Fibroblast of skin of left quadriceps (primary cell): ENCODE results near the gene AGK.
"Not testable (repeated sequence)": the region's sequence is repeated elsewhere in the genome, so short reads cannot be mapped to it uniquely, and the experiment has no call there.

Experiments
- DNase-seq, 2 experiments: peaks; one replicate each; pipeline ENCODE4 v3.0.0-alpha.2; 2013; ENCODE audit warnings: low read depth in 2 of 2

AGK gene

DNA sequence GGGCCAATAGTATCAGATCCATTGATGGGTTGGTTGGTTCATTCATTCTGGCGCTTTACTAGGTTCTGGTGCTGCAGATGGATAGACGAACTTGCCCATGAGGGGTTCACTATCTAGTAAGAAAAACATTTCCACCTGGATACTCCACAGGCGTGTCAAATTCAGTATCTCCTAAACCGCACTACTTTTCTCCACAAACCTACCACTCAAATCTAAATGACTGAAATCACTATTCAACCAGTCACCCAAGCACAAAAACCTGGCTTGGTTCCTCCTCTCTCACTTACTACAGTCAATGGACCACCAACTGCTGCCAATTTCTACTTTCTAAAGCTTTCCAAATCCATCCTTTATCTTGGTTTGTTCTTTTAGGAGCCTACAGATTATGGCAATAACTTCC is 572 bp downstream of the AGK start:
- no peak for DNase-seq

DNA sequence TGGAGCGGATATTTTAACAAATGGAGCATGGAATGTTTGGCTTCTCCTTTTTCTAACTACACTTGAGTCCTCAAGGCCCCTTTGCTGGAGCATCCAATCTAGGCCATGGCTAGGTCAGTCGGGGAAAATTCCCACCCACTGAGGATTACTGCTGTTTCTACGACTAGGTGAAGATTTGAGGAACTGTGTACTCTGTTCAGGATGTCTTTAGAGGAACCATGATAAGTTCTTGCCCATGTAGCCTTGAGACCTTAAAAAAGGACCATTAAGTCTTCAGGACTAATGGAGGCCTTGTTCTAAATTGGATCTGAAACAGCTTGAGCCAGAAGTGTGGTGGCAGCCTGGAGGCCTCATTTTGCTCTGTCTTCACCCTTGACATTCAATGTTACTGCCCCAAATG is 6.2 kb downstream of the AGK start:
- DNase-seq = no peak

DNA sequence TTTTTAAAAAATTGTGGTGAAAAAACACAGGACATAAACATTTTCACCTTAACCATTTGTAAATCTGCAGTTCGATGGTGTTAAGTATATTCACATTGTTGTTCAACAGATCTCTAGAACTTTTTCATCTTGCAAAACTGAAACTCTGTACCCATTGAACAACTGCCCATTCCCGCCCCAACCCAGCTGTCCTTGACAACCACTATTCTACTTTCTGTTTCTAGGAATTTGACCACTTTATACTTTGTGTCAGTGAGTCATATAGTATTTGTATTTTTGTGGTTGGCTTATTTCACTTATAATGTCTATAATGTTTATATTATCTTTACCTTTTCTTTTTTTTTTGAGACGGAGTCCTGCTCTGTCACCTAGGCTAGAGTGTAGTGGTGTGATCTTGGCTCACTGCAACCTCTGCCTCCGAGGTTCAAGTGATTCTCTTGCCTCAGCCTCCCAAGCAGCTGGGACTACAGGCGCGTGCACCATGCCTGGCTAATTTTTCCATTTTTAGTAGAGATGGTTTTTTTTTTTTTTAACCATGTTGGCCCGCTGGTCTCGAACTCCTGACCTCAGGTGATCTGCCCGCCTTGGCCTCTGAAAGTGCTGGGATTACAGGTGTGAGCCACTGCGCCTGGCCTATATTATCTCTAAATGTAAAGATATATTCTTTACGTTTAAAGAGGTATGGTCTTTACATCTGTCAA is 6.8 kb downstream of the AGK start:
- not testable (repeated sequence) for DNase-seq

DNA sequence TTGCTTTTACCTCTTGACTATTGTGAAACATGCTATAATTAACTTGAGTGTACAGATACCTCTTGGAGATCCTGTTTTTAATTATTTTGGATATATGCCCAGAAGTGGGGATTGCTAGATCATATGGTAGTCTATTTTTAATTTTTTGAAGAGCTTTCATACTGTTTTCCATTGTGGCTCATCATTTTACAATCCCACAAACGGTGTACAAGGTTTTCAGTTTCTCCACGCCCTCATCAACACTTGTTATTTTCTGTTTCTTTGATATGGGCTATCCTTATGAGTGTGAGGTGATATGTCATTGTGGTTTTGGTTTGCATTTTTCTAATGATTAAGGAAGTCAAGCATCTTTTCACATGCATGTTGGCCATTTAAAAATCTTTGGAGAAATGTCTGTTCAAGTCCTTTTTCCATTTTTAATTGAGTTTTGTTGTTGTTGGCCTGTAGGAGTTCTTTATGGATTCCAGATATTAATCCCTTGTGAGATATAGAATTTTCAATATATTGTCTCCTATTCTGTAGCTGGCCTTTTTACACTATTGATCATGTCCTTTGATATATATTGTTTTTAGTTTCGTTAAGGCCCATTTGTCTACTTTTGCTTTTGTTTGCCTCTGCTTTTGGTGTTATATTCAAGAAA is 7.5 kb downstream of the AGK start:
- peak; percentile 55 to 57 for DNase-seq

DNA sequence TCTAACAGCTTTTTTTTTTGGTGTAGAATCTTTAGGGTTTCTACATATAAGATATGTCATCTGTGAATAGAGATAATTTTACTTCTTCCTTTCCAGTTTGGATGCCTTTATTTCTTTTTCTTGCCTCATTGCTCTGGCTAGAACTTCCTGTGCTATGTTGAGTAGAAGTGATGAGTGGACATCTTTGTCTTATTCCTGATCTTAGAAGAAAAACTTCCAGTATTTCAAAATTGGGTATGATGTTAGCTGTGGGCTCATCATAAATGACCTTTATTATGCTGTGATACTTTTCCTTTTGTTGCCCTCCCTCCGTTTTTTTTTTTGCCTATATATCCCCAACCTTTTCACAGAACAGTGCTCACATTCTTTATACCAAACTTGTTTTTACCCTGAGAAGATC is 8.8 kb downstream of the AGK start:
- no peak for DNase-seq

- DNase-seq = no peak
Observed at GRCh38 chr7:141562036-141562435, 10.8 kb downstream of the AGK start.

DNA sequence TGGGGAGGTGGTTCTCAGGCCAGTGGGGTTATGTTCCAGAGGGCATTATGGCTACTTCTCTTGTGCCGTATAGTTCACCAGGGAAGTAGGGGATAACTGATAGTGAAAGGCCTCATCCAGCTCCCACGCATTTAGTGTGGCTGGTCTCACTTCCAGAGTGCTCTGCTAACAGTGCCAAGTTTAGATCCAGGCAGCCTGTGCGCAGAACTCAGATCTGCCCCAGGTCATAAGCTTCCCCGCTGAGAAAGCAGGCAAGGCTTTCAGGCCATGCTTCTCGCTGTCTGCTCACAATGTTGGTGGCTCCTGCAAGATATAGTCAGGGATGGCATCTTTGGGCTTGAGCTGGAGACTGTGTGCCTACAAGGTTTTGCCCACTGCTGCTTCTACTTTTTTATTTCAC is 11.3 kb downstream of the AGK start:
- no peak for DNase-seq

GRCh38 chr7:141562972-141563371 is 11.8 kb downstream of the AGK start:
- DNase-seq = no peak

DNA sequence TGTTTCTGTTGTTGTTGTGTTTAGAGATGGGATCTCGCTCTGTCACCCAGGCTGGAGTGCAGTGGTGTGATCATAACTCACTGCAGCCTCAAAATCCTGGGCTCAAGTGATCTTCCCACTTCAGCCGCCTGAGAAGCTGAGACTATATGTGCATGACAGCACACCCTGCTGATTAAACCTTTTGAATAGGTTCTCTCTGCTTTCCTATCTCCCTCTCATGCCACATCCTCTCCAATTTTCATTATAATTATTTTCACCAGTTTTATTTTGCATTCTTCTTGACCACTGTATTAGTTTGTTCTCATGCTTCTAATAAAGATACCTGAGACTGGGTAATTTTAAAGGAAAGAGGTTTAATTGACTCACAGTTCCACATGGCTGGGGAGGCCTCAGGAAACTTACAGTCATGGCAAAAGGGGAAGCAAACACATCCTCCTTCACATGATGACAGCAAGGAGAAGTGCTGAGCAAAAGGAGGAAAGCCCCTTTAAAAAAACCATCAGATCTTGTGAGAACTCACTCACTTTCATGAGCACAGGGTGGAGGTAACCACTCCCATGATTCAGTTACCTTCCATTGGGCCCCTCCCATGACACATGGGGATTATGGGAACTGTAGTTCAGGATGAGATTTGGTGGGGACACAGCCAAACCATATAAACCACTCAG is 12.9 kb downstream of the AGK start:
- DNase-seq = no peak

DNA sequence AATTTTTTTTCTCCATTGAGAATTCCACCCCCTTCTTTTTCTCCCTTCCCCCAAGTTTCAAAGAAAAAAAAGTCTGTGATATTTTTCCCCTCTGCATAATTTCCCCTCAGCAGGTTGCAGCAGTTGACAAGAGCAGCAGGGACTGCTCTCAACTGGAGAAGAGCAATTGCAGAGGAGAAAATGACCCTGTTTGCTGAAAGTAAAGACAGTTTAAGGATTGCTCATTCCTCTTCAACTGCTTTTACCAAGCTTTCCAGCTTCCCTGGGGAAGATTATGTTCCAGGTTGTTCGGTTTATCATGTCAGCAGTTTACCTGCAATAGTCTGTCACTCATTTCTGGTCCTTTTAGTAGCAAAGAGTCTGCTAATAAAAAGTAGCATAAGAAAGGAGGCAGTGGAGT is 16.2 kb downstream of the AGK start:
- DNase-seq = no peak

DNA sequence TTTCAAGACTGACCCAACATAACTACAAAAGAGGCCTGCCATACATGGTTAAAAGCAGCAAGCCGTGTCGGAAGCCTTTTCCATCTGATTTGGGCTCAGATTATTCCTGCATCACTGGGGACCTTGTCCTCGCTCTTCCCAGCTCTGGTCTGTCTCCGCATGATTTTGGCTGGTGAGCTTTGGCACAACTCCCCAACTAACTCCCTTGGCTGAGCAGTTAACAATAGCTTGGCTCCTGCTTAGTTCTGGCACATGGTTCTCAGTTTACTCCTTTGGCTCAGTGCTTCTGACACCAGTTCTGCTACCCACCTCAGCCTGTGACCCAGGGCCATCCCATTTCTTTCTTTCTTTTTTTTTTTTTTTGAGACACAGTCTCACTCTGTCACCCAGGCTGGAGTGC is 17.0 kb downstream of the AGK start:
- DNase-seq = no peak

- DNase-seq = no peak
Observed at GRCh38 chr7:141571059-141571458, 19.8 kb downstream of the AGK start.

DNA sequence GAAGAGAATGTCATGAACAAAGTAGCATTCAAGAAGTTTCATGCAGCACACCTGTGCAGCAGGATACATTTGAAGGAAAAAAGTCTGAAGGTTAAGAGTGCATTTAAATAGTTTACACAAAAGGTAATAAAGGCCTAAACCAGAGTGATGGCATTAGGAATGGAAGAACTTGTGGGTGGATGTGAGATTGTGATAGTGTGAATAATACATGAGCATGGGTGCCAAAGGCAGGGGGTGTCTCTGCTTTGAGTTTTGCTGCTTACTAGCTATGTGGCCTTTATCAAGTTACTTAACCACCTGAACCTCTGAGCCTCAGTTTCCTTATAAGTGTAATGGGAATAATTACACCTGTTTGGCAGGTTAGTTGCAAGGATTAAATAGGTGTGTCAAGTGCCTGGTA is 21.0 kb downstream of the AGK start:
- no peak for DNase-seq

GRCh38 chr7:141573511-141573910 is 22.3 kb downstream of the AGK start:
- no peak for DNase-seq

DNA sequence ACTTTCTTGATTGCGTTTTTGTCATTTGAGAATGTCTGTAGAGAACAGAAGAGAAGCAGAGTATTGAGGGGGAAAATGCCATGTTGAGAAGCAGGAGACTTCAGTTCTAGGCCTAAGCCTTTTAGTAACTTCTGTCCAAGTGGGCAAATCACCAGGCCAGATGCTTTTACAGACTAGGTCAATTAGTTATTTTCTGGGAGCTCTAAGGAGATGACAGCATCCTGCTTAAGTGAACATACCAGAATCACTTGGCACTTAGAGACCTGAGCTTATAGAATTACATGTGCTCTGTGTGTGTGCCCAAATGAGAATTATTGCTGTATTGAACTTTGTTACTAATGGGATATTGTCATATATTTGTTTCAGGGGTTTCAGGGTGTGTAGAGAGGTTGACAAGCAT is 24.0 kb downstream of the AGK start:
- no peak for DNase-seq

DNA sequence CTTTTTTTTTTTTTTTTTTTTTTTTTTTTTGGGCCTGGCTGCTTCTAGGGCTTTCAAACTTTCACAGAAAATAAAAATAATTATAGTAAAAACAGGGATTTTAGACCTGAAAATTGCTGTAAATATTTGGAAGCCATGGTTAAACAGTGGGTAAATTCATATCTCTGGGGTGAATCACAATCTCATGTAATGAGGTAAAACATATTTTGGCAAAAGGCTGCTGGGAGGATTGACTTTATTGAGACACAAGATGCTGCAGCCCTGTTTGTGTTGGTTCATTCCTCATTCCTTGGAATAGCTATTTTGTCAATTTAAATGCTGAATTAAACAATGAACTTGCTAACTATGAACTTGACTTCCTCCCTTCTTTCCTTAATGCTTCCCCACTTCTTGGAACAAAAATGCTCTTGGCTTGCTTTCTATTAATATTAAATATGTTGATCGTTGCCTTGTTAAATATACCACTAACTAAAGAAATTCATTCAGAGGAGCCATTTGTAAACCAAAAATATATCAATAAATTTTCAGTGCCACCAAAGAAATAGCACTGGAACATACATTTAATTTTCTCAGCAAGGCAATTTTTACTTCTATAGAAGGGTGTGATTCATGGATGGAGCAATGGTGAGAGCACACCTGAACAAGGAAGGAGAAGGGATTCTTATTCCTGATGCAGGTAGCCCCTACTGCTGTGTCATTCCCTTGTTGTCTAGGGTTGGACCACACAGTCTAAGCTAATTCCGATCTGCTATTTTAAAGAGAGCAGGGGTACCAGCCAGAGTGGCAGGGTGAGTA is 24.6 kb downstream of the AGK start:
- no peak for DNase-seq

- no peak for DNase-seq
Observed at GRCh38 chr7:141577043-141577839, 26.0 kb downstream of the AGK start.

- not testable (repeated sequence) for DNase-seq
Observed at GRCh38 chr7:141579953-141580352, 28.7 kb downstream of the AGK start.

- not testable (repeated sequence) for DNase-seq
Observed at GRCh38 chr7:141582063-141582462, 30.9 kb downstream of the AGK start.

- no peak for DNase-seq
Observed at GRCh38 chr7:141584935-141585334, 33.7 kb downstream of the AGK start.
